ENCODE data around the gene MAML2.

DNA sequence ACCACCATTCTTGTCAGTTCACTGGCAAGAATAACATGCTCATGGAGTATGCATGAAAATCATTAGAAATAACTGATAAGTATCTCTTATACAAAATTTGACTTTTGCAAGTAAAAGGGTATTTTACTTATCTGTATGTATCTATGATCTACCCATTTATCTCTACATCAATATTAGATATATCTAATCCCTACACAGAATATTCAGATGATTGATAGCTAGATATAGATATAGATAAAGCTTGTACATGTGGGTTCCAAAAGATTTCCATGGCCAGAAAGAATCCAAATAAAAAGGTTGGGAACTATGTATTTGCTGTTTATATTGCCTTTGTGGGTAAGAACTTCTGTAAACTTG lies 185.5 kb downstream of the MAML2 start:
- TF ChIP-seq, protein P1, sequence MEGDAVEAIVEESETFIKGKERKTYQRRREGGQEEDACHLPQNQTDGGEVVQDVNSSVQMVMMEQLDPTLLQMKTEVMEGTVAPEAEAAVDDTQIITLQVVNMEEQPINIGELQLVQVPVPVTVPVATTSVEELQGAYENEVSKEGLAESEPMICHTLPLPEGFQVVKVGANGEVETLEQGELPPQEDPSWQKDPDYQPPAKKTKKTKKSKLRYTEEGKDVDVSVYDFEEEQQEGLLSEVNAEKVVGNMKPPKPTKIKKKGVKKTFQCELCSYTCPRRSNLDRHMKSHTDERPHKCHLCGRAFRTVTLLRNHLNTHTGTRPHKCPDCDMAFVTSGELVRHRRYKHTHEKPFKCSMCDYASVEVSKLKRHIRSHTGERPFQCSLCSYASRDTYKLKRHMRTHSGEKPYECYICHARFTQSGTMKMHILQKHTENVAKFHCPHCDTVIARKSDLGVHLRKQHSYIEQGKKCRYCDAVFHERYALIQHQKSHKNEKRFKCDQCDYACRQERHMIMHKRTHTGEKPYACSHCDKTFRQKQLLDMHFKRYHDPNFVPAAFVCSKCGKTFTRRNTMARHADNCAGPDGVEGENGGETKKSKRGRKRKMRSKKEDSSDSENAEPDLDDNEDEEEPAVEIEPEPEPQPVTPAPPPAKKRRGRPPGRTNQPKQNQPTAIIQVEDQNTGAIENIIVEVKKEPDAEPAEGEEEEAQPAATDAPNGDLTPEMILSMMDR (conservative IDR thresholded peaks at IDR 0.05), result no peak
- no peak for TF ChIP-seq EZH2 (IDR thresholded peaks at IDR 0.05; ENCODE audit: low read depth)

All from PC-9 (cell line).